Coronary artery (tissue), 2 donors: Measurements from ENCODE around the gene DNAJC5.

ENCODE experiments used
- DNase-seq: peaks from one replicate; pipeline ENCODE4 v3.0.0-alpha.2; 2017; ENCODE audit warnings: low spot score
- H3K27ac ChIP-seq, 2 donors: fragments of 200-600 bp; sonication (generic); one replicate each; pipeline ENCODE4 v1.5.1; 2016 to 2019
- H3K4me3 ChIP-seq: fragments of 200-600 bp; sonication (generic); 2 replicates; pipeline ENCODE4 v1.5.1; 2016; ENCODE audit warnings: mild to moderate bottlenecking, moderate library complexity
- CTCF ChIP-seq: fragments of 200-600 bp; sonication (generic); IDR thresholded peaks from one replicate; pipeline ENCODE4 v1.5.1; 2019; ENCODE audit warnings: antibody characterized with exemption

DNAJC5 gene

GRCh38 chr20:63944078-63944941, 49.4 kb downstream of the DNAJC5 start:
- no peak overlapping the region for H3K27ac ChIP-seq
- H3K4me3 ChIP-seq = no peak overlapping the region
- no peak for DNase-seq
- no peak for TF ChIP-seq CTCF

DNA sequence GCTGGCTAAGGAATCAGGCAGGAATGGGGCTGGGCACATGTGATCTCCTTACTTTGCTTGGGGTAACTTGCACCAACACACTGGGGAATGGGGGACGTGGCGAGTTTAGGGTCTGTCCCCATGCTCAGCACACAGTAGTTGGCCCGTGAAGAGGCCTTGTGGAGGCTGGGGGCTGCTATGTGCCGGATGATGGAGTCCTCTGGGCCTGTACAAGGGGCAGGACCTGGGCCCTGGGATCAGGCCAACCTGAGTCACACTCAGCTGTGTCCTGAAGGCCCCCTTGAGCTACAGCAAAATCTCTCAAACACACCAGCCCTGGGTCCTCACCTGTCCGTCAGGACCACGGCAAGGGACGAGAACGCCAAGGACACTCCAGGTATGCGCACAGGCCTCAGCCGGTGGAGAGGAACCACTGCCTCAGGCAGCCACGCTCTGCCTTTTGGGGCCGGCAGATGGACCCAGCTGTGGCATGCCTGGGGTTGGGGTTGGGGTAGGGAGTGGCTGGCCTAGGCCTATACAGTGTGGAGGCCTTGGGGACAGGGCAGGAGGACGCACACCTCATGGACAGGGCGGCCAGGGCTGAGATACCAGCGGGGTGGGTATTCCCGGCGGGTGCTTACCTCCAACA, 50.2 kb downstream of the DNAJC5 start:
- TF ChIP-seq CTCF = no peak
- H3K27ac ChIP-seq = no peak overlapping the region
- no peak for DNase-seq
- H3K4me3 ChIP-seq = no peak overlapping the region

- Histone ChIP-seq H3K27ac (no peak overlapping the region), H3K4me3 (no peak overlapping the region)
- no peak for TF ChIP-seq CTCF
- DNase-seq = no peak
Observed at GRCh38 chr20:63945921-63946920, 51.3 kb downstream of the DNAJC5 start.

- no peak for DNase-seq
- no peak for TF ChIP-seq CTCF
- H3K4me3 ChIP-seq = no peak overlapping the region
- no peak overlapping the region for H3K27ac ChIP-seq
Observed at GRCh38 chr20:63946986-63947637, 52.2 kb downstream of the DNAJC5 start.

- Histone ChIP-seq H3K27ac (peak overlapping the region; percentile 64 to 93), H3K4me3 (peak overlapping the region; percentile 72)
- no peak for DNase-seq
- no peak for TF ChIP-seq CTCF
Observed at GRCh38 chr20:63947638-63948456, 52.9 kb downstream of the DNAJC5 start.
